ENCODE data around the gene SLC18B1.
A peak's percentile ranks its signal among the peaks of the same experiment; 100 is the strongest.

The SLC18B1 gene

DNA sequence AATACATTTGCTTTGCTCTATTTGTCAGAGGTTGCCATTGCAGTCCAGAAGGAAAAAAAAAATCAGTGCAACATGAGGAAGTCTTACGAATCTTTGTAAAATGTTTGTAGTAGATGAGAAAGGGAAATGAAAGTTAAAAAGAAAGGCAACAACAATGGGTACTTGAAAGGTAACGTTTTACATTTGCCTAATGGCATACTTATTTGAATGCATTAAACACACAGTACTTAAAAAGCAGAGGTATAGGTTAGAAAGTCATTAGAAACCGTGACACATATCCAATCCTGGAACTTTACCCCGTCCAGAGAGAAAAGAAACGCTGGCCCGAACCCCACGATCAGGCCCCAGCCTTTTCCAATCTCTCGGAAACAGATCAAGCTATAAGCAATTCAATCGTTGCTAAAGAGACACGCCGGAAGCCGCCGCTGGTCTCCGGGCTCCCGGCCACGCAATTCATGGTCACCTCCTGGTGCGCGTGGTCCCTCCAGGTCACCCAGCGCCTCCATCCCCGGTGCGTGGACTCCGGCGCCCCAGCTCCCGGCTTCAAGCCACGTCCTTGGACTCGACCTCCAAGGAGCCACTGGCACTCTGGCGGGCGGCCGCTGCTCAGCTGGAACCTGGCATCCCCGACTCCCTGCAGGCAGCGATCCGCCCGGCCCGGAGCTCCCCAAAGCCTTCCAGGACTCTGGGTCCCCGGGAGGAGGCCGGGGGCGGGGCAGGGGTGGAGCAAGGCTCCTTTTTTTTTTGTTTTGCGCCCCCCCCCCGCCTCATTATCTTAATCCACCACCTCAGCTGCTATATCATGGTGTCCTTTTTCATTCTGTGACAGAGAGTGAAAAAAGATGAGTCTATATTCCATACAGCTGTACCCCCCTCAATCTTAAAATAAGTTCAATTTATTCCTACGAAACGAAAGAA lies at the start of gene SLC18B1:
SLC18B1 (minus strand) TSS at position 687 of the 918 bp plus-strand sequence; CDS start at position 506, 181 bp downstream.
- H3K4me3 ChIP-seq (replicated peaks in 1 of 2; ENCODE audit: low read depth in 2 of 2, low read length in 2 of 2), result peak within 1 kb of the TSS; percentile 81 to 89
- peak; percentile 31 to 46 for DNase-seq (ENCODE audit: low read depth in 2 of 2)
- TF ChIP-seq, protein P1, sequence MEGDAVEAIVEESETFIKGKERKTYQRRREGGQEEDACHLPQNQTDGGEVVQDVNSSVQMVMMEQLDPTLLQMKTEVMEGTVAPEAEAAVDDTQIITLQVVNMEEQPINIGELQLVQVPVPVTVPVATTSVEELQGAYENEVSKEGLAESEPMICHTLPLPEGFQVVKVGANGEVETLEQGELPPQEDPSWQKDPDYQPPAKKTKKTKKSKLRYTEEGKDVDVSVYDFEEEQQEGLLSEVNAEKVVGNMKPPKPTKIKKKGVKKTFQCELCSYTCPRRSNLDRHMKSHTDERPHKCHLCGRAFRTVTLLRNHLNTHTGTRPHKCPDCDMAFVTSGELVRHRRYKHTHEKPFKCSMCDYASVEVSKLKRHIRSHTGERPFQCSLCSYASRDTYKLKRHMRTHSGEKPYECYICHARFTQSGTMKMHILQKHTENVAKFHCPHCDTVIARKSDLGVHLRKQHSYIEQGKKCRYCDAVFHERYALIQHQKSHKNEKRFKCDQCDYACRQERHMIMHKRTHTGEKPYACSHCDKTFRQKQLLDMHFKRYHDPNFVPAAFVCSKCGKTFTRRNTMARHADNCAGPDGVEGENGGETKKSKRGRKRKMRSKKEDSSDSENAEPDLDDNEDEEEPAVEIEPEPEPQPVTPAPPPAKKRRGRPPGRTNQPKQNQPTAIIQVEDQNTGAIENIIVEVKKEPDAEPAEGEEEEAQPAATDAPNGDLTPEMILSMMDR (IDR thresholded peaks at IDR 0.05; ENCODE audit: low read depth, low read length), result no peak

DNA sequence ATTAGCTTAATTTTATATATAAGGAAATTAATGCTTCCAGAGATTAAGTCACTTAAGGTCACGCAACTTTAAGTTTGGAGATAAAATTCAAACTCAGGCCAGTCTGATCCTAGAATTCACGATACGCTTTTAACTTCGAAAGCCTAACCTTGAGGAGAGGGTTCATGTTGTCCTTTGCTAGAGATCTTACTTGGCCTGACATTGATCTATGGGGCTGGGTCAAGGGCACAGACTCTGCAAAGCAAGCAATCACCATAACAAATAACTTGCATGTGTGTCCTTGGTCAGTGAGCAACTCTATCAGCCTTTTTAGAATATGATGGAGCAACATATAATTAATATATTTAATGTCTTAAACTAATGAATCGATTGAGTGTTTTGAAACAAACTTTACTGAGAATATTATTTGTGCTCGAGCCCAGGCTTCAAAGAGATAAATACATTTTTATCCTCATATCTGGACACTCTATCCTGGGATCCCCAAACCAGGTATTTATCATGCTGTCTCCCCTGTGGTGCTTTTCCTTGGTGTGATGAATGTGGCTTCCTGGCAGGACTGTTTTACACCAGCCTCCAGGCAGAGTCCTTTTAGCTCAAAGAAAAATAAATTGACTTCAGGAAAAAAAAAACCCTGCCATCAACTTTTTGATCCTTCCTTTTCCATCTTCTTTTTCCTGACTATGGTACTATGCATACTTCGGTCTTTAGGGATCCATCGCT lies 45.0 kb upstream of the SLC18B1 start:
- DNase-seq (ENCODE audit: low read depth in 2 of 2), result no peak

DNA sequence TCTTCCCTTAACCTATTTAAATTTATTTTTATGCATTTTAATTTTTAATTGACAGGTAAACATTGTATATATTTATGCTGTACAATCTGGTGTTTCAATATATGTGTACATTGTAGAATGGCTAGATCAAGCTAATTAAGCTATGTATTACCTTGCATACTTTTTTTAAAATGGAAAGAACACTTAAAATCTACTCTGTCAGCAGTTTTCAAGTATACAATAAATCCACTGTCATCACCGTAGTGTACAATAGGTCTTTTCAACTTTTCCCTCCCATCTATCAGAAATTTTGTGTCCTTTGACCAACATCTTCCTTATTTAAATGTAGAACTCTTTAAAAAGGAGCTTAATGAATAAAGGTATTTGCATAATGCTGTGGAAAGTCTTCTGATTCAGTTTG lies 43.5 kb upstream of the SLC18B1 start:
- no peak overlapping the region for H3K4me3 ChIP-seq (replicated peaks in 1 of 2; ENCODE audit: low read depth in 2 of 2, low read length in 2 of 2)
- TF ChIP-seq, protein P1 (IDR thresholded peaks at IDR 0.05; ENCODE audit: low read depth, low read length), result no peak
- DNase-seq (ENCODE audit: low read depth in 2 of 2), result no peak

More for the DNA sequence above, 45.0 kb upstream of the SLC18B1 start:
- TF ChIP-seq, protein P1 (IDR thresholded peaks at IDR 0.05; ENCODE audit: low read depth, low read length), result no peak
- no peak overlapping the region for H3K4me3 ChIP-seq (replicated peaks in 1 of 2; ENCODE audit: low read depth in 2 of 2, low read length in 2 of 2)

DNA sequence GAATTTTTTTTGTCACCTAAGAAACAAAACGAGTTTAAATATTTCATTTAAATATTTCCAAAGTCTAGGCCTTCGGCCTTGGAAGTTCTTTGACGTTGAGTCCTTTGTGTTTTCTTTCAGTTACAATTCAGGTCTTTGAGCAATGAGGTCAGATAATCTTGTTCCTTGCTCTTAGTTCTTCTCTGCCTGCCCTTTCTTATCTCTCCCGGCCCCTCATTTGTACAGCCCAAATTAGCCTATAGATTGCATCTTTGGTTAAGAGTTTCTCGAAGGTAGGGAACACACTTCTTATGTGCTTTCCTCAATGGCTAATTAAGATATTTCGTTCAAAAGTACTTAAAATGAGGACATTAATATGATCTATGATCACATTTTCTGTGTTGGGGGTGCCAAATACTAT lies 34.5 kb upstream of the SLC18B1 start:
- TF ChIP-seq, protein P1 (IDR thresholded peaks at IDR 0.05; ENCODE audit: low read depth, low read length), result no peak
- H3K4me3 ChIP-seq (replicated peaks in 1 of 2; ENCODE audit: low read depth in 2 of 2, low read length in 2 of 2), result no peak overlapping the region
- no peak for DNase-seq (ENCODE audit: low read depth in 2 of 2)

DNA sequence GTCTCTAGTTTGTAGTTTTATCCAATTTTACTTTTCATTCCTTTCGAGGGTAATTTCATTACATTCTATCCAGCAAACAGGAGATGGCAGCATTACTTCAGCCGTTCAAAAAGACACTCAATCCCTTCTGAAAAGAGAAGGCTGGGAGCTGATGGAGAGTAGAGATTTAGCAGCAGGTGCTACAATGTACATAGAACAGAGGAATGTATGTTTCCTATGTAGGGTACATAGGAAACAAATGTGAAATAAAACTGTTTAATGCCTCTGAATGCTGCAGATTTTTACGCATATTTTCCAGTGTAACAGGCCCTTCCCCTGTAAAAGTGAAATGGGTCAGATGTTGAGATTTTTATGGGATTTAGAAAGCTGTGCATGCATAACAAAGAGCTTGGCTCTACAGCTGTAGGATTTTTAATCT lies 31.9 kb upstream of the SLC18B1 start:
- TF ChIP-seq, protein P1 (IDR thresholded peaks at IDR 0.05; ENCODE audit: low read depth, low read length), result peak; percentile 51
- H3K4me3 ChIP-seq (replicated peaks in 1 of 2; ENCODE audit: low read depth in 2 of 2, low read length in 2 of 2), result no peak overlapping the region
- DNase-seq (ENCODE audit: low read depth in 2 of 2), result peak; percentile 60

DNA sequence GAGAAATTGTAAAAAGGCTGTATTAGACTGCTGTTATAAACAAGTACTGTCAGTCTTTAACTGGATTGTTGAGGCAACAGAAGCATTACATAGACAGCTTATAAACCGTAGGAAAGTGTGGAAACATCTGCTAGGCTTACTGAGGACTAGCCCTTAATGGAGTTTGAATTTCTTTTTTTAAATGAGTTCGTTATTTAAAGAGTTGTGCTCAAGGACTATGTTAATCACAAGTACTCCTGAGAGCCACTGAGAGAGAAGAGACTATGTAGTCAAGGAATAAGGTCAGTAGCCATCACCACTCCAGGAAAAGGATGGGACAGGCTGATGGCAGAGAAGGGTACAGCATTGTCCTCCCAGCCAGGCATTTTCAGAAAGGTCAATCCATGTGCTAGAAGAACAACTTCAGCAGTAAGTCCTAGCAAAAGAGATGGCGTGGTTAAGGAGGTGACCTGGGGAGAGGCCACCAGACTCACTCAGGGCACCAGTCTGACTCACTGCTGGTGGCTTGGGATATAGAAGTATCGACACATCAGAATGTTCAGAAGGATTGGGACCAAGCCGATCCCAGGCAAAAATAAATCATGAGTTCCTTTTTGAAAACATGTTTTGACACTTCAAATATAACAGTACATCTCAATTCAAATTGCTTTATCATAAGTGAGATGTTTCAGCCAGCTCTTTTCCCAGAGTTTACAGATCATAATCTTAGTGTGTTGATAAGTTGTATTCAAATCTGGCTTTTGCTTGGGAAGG lies 22.4 kb upstream of the SLC18B1 start:
- DNase-seq (ENCODE audit: low read depth in 2 of 2), result peak in 1 of 2 donors; percentile 33
- H3K4me3 ChIP-seq (replicated peaks in 1 of 2; ENCODE audit: low read depth in 2 of 2, low read length in 2 of 2), result no peak overlapping the region
- TF ChIP-seq, protein P1 (IDR thresholded peaks at IDR 0.05; ENCODE audit: low read depth, low read length), result no peak

Data from cardiac fibroblast (primary cell).